NB4 (cell line): ENCODE results near the gene PRUNE2.

Experiments used
- DNase-seq: peaks from one replicate; pipeline ENCODE4 v3.0.0; 2010; ENCODE audit warnings: low read depth
- H3K4me3 ChIP-seq: one replicate; pipeline ENCODE4 v1.5.1; 2011; ENCODE audit warnings: mild to moderate bottlenecking, low read depth, low read length, moderate library complexity
- CTCF ChIP-seq: IDR thresholded peaks from one replicate; pipeline ENCODE4 v1.5.1; 2012; ENCODE audit warnings: low read depth, low read length
- MAX ChIP-seq: IDR thresholded peaks from 2 replicates; pipeline ENCODE4 v1.6.1; 2011; ENCODE audit warnings: low read depth, low read length
- MYC ChIP-seq: IDR thresholded peaks from 2 replicates; pipeline ENCODE4 v1.6.1; 2011; ENCODE audit warnings: low read depth, low read length
- POLR2A ChIP-seq: IDR thresholded peaks from 2 replicates; pipeline ENCODE4 v1.6.1; 2011; ENCODE audit warnings: mild to moderate bottlenecking; ENCODE audit not compliant: insufficient read length; ENCODE audit errors: extremely low read depth

Gene PRUNE2

GRCh38 chr9:76772686-76773445, 133.0 kb downstream of the PRUNE2 start:
- H3K4me3 ChIP-seq: no peak overlapping the region
- TF ChIP-seq POLR2A (no peak), MYC (no peak), MAX (no peak), CTCF (no peak)
- no peak for DNase-seq

GRCh38 chr9:76766126-76766525, 139.8 kb downstream of the PRUNE2 start:
- no peak for DNase-seq
- TF ChIP-seq MAX (no peak), MYC (no peak), CTCF (no peak), POLR2A (no peak)
- no peak overlapping the region for H3K4me3 ChIP-seq

- no peak for TF ChIP-seq POLR2A
- no peak for TF ChIP-seq MAX
- no peak within 1 kb of the TSS for H3K4me3 ChIP-seq
- DNase-seq: no peak
Observed at GRCh38 chr9:76764138-76764537, 141.8 kb downstream of the PRUNE2 start, which contains the start of gene PCA3. Gene PCA3, plus strand, starts transcription at chr9:76764438.

GRCh38 chr9:76761448-76761847, 144.5 kb downstream of the PRUNE2 start:
- TF ChIP-seq MAX (no peak), CTCF (no peak), MYC (no peak), POLR2A (no peak)
- no peak overlapping the region for H3K4me3 ChIP-seq
- no peak for DNase-seq

- no peak for DNase-seq
- H3K4me3 ChIP-seq: no peak overlapping the region
- TF ChIP-seq CTCF: no peak
- TF ChIP-seq MYC: no peak
- TF ChIP-seq POLR2A: no peak
- no peak for TF ChIP-seq MAX
Observed at GRCh38 chr9:76759732-76760131, 146.2 kb downstream of the PRUNE2 start.

GRCh38 chr9:76758476-76758875, 147.4 kb downstream of the PRUNE2 start:
- DNase-seq: no peak
- TF ChIP-seq MAX: no peak
- no peak for TF ChIP-seq CTCF
- H3K4me3 ChIP-seq: no peak overlapping the region
